Skeletal muscle satellite cell (primary cell): ENCODE measurements around the gene ZNF74.
A peak's percentile ranks its signal among the peaks of the same experiment; 100 is the strongest.
"Not testable (repeated sequence)": the region's sequence is repeated elsewhere in the genome, so short reads cannot be mapped to it uniquely, and the experiment has no call there.

Experiments
- H3K27me3 ChIP-seq: 2 replicates; pipeline ENCODE4 v1.7.0; 2013; ENCODE audit warnings: low read length; ENCODE audit not compliant: control insufficient read depth, insufficient read depth
- H3K36me3 ChIP-seq: 2 replicates; pipeline ENCODE4 v1.7.0; 2013; ENCODE audit warnings: mild to moderate bottlenecking, control low read depth, low read length; ENCODE audit not compliant: insufficient read depth
- H3K4me1 ChIP-seq: 2 replicates; pipeline ENCODE4 v1.7.0; 2013; ENCODE audit warnings: low read length; ENCODE audit not compliant: control insufficient read depth, insufficient read depth
- H3K4me2 ChIP-seq: 2 replicates; pipeline ENCODE4 v1.7.0; 2013; ENCODE audit warnings: mild to moderate bottlenecking, low read length
- H3K4me3 ChIP-seq: 2 replicates; pipeline ENCODE4 v1.7.0; 2013; ENCODE audit warnings: low read length
- H3K9ac ChIP-seq: 2 replicates; pipeline ENCODE4 v1.7.0; 2013; ENCODE audit warnings: mild to moderate bottlenecking, low read depth, low read length, moderate library complexity
- H3K9me3 ChIP-seq: replicated peaks from 2 replicates; pipeline ENCODE4 v1.7.0; 2013; ENCODE audit warnings: mild to moderate bottlenecking, control low read depth, low read length

ZNF74 gene

GRCh38 chr22:20414450-20414849 is 20.5 kb downstream of the ZNF74 start:
- no peaks in the 10 kb centered on the region for H3K9me3 ChIP-seq
- peaks cover 5% of the 10 kb centered on the region for H3K4me1 ChIP-seq
- H3K4me2 ChIP-seq: no peak overlapping the region
- peaks cover 13% of the 10 kb centered on the region for H3K27me3 ChIP-seq
- H3K9ac ChIP-seq: no peak overlapping the region
- H3K36me3 ChIP-seq: no peaks in the 10 kb centered on the region
- no peak overlapping the region for H3K4me3 ChIP-seq

GRCh38 chr22:20415241-20415640 is 21.3 kb downstream of the ZNF74 start:
- H3K4me1 ChIP-seq, H3K36me3 ChIP-seq, H3K9ac ChIP-seq, H3K4me3 ChIP-seq, H3K4me2 ChIP-seq, H3K9me3 ChIP-seq: not testable (repeated sequence)
- peaks cover 13% of the 10 kb centered on the region for H3K27me3 ChIP-seq

- H3K27me3 ChIP-seq: peaks cover 13% of the 10 kb centered on the region
- H3K36me3 ChIP-seq, H3K4me1 ChIP-seq, H3K9ac ChIP-seq, H3K4me2 ChIP-seq, H3K9me3 ChIP-seq, H3K4me3 ChIP-seq: not testable (repeated sequence)
These were observed 21.7 kb downstream of the ZNF74 start for GRCh38 chr22:20415699-20416098.

GRCh38 chr22:20418211-20418788 is 24.3 kb downstream of the ZNF74 start:
- H3K4me1 ChIP-seq: peaks cover 5% of the 10 kb centered on the region
- peak overlapping the region; percentile 62 for H3K9ac ChIP-seq
- H3K4me2 ChIP-seq: peak overlapping the region; percentile 90
- no peaks in the 10 kb centered on the region for H3K36me3 ChIP-seq
- peak overlapping the region; percentile 70 for H3K4me3 ChIP-seq
- H3K27me3 ChIP-seq: peaks cover 7% of the 10 kb centered on the region
- H3K9me3 ChIP-seq: no peaks in the 10 kb centered on the region

GRCh38 chr22:20419664-20419951 is 25.7 kb downstream of the ZNF74 start:
- H3K4me2 ChIP-seq: no peak overlapping the region
- H3K4me3 ChIP-seq: no peak overlapping the region
- H3K36me3 ChIP-seq: peaks cover 4% of the 10 kb centered on the region

GRCh38 chr22:20420157-20420842 is 26.3 kb downstream of the ZNF74 start:
- H3K36me3 ChIP-seq: peaks cover 10% of the 10 kb centered on the region
- H3K4me1 ChIP-seq: peaks cover 5% of the 10 kb centered on the region
- no peaks in the 10 kb centered on the region for H3K27me3 ChIP-seq
- no peak overlapping the region for H3K9ac ChIP-seq
- no peak overlapping the region for H3K4me3 ChIP-seq
- H3K4me2 ChIP-seq: no peak overlapping the region
- H3K9me3 ChIP-seq: no peaks in the 10 kb centered on the region

More at GRCh38 chr22:20419664-20419951, 25.7 kb downstream of the ZNF74 start:
- no peaks in the 10 kb centered on the region for H3K9me3 ChIP-seq
- no peaks in the 10 kb centered on the region for H3K27me3 ChIP-seq
- H3K9ac ChIP-seq: no peak overlapping the region
- H3K4me1 ChIP-seq: peaks cover 5% of the 10 kb centered on the region

- Histone ChIP-seq H3K4me3 (no peak overlapping the region), H3K4me1 (peaks cover 5% of the 10 kb centered on the region)
These were observed 27.5 kb downstream of the ZNF74 start for GRCh38 chr22:20421507-20421874.

GRCh38 chr22:20422271-20423007 is 28.5 kb downstream of the ZNF74 start:
- Histone ChIP-seq H3K4me1 (peaks cover 5% of the 10 kb centered on the region), H3K36me3 (peaks cover 20% of the 10 kb centered on the region), H3K4me3 (no peak overlapping the region), H3K4me2 (no peak overlapping the region), H3K27me3 (no peaks in the 10 kb centered on the region), H3K9ac (no peak overlapping the region), H3K9me3 (no peaks in the 10 kb centered on the region)

More at GRCh38 chr22:20421507-20421874, 27.5 kb downstream of the ZNF74 start:
- Histone ChIP-seq H3K4me2 (no peak overlapping the region), H3K9ac (no peak overlapping the region), H3K9me3 (no peaks in the 10 kb centered on the region), H3K27me3 (no peaks in the 10 kb centered on the region), H3K36me3 (peaks cover 13% of the 10 kb centered on the region)

- H3K4me1 ChIP-seq: peaks cover 4% of the 10 kb centered on the region
- no peak overlapping the region for H3K4me2 ChIP-seq
- H3K27me3 ChIP-seq: no peaks in the 10 kb centered on the region
- H3K9me3 ChIP-seq: no peaks in the 10 kb centered on the region
- no peak overlapping the region for H3K9ac ChIP-seq
- H3K36me3 ChIP-seq: peaks cover 20% of the 10 kb centered on the region
- no peak overlapping the region for H3K4me3 ChIP-seq
These were observed 29.3 kb downstream of the ZNF74 start for GRCh38 chr22:20423008-20423905.

- Histone ChIP-seq H3K9ac (no peak overlapping the region), H3K4me2 (no peak overlapping the region), H3K36me3 (peaks cover 25% of the 10 kb centered on the region), H3K27me3 (no peaks in the 10 kb centered on the region), H3K4me1 (no peaks in the 10 kb centered on the region), H3K9me3 (no peaks in the 10 kb centered on the region), H3K4me3 (no peak overlapping the region)
These were observed 30.1 kb downstream of the ZNF74 start for GRCh38 chr22:20423906-20424551.

GRCh38 chr22:20424568-20424931 is 30.6 kb downstream of the ZNF74 start:
- no peaks in the 10 kb centered on the region for H3K4me1 ChIP-seq
- H3K4me3 ChIP-seq: no peak overlapping the region
- H3K4me2 ChIP-seq: no peak overlapping the region
- no peaks in the 10 kb centered on the region for H3K9me3 ChIP-seq
- peaks cover 28% of the 10 kb centered on the region for H3K36me3 ChIP-seq
- H3K27me3 ChIP-seq: no peaks in the 10 kb centered on the region
- H3K9ac ChIP-seq: no peak overlapping the region
